GM12873 (cell line): ENCODE data around the gene CFAP74.

Experiments
- TF ChIP-seq, protein P1 (sequence below): IDR thresholded peaks from 2 replicates; pipeline ENCODE4 v1.5.1; 2012; ENCODE audit warnings: low read depth, mild to moderate bottlenecking, moderate library complexity, low read length, control low read depth; ENCODE audit not compliant: insufficient read depth; ENCODE audit errors: missing control alignments

CFAP74 gene

GRCh38 chr1:2014741-2015735 lies 11.5 kb upstream of the CFAP74 start:
- TF ChIP-seq, protein P1, sequence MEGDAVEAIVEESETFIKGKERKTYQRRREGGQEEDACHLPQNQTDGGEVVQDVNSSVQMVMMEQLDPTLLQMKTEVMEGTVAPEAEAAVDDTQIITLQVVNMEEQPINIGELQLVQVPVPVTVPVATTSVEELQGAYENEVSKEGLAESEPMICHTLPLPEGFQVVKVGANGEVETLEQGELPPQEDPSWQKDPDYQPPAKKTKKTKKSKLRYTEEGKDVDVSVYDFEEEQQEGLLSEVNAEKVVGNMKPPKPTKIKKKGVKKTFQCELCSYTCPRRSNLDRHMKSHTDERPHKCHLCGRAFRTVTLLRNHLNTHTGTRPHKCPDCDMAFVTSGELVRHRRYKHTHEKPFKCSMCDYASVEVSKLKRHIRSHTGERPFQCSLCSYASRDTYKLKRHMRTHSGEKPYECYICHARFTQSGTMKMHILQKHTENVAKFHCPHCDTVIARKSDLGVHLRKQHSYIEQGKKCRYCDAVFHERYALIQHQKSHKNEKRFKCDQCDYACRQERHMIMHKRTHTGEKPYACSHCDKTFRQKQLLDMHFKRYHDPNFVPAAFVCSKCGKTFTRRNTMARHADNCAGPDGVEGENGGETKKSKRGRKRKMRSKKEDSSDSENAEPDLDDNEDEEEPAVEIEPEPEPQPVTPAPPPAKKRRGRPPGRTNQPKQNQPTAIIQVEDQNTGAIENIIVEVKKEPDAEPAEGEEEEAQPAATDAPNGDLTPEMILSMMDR: no peak

- TF ChIP-seq, protein P1: no peak
Measured at GRCh38 chr1:2014181-2014580, 10.6 kb upstream of the CFAP74 start.

GRCh38 chr1:2009101-2010053 lies 5.8 kb upstream of the CFAP74 start:
- TF ChIP-seq, protein P1: no peak

- TF ChIP-seq, protein P1: no peak
Measured at GRCh38 chr1:2004856-2005255, 1.3 kb upstream of the CFAP74 start.

DNA sequence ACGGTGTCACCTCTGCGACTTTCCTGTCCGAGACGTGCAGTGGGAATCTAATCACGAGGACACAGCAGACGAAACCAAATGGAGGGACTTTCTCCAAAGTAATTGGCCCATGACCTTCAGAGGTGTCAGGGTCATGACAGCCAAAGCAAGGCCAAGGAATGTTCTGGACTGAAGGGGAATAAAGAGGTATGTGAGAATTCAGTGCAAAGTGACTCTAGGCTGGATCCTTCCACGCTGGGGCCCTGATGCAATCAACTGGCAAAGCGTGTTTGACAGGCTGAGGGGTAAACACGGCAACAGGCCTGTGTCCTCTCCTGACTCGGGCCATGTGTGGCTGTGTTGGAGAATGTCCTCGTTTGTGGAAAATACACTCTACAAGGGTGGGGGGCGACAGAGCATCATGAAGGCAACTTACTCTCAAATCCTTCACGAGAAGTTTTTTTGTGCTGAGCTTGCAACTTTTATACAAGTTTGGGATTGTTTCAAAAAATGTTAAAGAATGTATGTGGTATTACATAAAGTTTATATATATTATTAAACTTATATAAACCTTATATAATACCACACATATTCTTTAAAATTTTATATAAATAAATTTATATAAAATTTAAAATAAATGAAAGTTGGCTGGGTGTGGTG lies 1.7 kb downstream of the CFAP74 start:
- TF ChIP-seq, protein P1: no peak

GRCh38 chr1:2000850-2001249 lies 2.7 kb downstream of the CFAP74 start:
- TF ChIP-seq, protein P1: no peak
